Activated naive CD4-positive, alpha-beta T cell treated with anti-CD3 and anti-CD28 coated beads, Interleukin-2, amount 50 U/mL, for 72 hours (primary cell): ENCODE measurements around the gene ZEB1. TPM values are rescaled to one million over a fixed set of nuclear protein-coding genes. Genes with fewer than 3 reads are reported as not detected.
"Not testable (repeated sequence)": the region's sequence is repeated elsewhere in the genome, so short reads cannot be mapped to it uniquely, and the experiment has no call there.

Experiments used
- ATAC-seq, 2 donors: fragments of 150-1000 bp; cut with Tn5 transposase; 2 replicates each; pipeline ENCODE4 v1.10.0; 2021; ENCODE audit warnings: mild to moderate bottlenecking in 2 of 2, moderate library complexity in 2 of 2
- DNase-seq, 2 donors: peaks; one replicate each; pipeline ENCODE4 v3.0.0; 2021 to 2022; ENCODE audit warnings: low spot score in 2 of 2
- H3K27ac Mint-ChIP-seq, 2 donors: one replicate each; pipeline ENCODE4 v1.8.0; 2022; ENCODE audit warnings: mild to moderate bottlenecking in 2 of 2, mixed read lengths in 2 of 2
- H3K36me3 Mint-ChIP-seq, 2 donors: one replicate each; pipeline ENCODE4 v1.8.0; 2022; ENCODE audit warnings: mixed read lengths in 2 of 2
- H3K9me3 Mint-ChIP-seq, 2 donors: one replicate each; pipeline ENCODE4 v1.8.0; 2022; ENCODE audit warnings: mixed read lengths in 2 of 2
- total RNA-seq, 2 donors: library from RNA; stranded (reverse); gene quantifications; one replicate each; pipeline ENCODE4 v1.2.3, GENCODE V29; 2022

The ZEB1 gene
- total RNA-seq, 2 donors from 2014 or later: 44.4 to 56.8 TPM

DNA sequence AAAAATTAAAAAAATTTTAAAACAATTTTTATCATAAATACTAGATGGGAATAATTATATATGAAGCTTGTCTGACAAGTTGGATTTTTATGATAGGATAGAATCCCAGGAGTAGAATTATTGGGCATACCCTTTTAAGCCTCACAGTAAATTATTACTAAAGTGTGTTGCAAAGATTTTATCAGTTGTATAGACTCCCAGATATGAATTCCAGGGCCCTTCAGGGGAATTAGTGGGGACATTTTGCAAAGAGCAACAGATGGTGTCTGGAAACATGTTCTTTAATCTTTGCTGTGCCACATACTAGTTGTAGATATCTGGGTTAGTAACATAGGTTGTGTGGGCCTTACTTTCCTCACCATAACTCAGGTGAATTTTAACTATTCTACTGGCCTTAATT is 28.7 kb downstream of the ZEB1 start:
- no peak overlapping the region for H3K27ac Mint-ChIP-seq
- no peak for ATAC-seq
- peaks cover 0 to 3% of the 10 kb centered on the region in 2 donors for H3K9me3 Mint-ChIP-seq
- no peak for DNase-seq
- H3K36me3 Mint-ChIP-seq: no peaks in the 10 kb centered on the region

DNA sequence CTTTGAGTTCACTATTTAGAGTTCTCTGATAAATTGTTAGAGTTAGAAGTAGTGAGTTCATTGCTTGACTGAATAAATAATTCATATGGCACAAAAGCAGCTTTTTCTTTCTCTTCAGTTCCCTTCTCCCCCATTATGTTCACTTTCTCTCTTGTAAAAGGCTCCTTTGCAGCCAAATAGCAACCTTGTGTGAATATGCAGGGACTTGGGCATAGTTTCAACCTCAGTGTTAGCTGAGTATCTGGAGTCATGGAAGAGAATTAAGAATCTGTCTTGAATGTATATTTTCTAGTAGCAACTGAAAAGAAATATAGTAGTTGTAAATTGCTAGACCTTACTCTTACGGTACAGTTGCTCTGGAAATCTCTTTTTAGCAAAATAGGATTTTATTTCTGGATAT is 31.9 kb downstream of the ZEB1 start:
- DNase-seq (no peak), ATAC-seq (no peak)
- Mint-ChIP-seq H3K36me3 (no peaks in the 10 kb centered on the region), H3K9me3 (peaks cover 0 to 4% of the 10 kb centered on the region in 2 donors), H3K27ac (no peak overlapping the region)

DNA sequence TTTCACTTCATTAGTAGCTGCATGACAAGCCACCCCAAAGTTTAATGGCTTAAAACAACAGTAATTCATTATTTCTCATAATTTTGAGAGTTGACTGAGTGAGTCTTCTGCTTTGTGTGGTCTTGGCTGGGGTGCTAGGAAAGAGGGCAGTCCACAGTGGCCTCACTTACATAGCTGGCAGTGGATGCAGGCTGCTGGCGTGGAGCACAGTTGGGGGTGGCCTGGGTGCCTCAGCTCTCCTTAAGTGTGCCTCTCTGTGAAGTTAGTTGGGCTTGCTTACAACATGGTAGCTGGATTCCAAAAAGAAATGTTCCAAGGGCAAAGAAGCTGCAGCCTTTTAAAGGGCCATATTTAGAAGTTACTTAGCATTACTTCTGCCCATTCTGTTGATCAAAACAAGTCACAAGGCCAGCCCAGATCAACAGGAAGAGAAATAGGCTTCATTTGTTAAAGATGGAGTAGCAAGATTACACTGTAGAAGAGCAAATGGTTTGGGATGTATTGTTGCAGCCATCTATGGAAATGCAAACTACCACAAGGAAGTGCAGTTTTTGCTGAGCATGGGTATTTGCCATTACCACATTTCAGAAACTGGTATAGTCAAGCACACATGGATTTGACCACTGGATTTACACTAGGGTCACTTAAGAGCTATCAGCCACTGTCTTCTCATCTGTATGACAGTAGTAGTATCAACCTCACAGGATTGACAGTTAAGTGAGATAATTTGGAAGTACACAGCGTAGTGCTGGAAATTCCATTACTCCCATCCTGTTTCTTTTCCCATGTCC is 33.6 kb downstream of the ZEB1 start:
- H3K27ac Mint-ChIP-seq: no peak overlapping the region
- peaks cover 0 to 4% of the 10 kb centered on the region in 2 donors for H3K9me3 Mint-ChIP-seq
- DNase-seq: no peak
- ATAC-seq: peak in 1 of 2 donors; percentile 13
- H3K36me3 Mint-ChIP-seq: no peaks in the 10 kb centered on the region

DNA sequence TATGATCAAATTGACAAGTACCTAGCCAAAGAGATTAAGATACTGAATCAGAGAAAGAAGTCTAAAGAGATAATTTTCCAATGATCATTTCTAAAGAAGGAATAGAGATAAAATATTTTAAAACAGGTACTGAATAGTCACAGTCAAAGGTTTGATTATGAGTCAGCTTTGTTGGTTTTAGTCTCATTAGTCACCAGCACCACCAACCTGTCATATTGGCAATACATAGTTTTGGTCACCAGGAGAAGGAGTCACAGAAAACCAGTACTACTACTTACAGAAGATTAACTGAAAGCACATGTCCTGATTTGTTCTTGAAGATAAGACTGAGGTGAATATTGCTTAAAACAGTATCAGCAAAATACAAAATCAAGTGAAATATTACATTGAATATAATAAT is 34.6 kb downstream of the ZEB1 start:
- peak; percentile 99 to 100 for ATAC-seq
- H3K27ac Mint-ChIP-seq: peak overlapping the region in 1 of 2 donors; percentile 54

DNA sequence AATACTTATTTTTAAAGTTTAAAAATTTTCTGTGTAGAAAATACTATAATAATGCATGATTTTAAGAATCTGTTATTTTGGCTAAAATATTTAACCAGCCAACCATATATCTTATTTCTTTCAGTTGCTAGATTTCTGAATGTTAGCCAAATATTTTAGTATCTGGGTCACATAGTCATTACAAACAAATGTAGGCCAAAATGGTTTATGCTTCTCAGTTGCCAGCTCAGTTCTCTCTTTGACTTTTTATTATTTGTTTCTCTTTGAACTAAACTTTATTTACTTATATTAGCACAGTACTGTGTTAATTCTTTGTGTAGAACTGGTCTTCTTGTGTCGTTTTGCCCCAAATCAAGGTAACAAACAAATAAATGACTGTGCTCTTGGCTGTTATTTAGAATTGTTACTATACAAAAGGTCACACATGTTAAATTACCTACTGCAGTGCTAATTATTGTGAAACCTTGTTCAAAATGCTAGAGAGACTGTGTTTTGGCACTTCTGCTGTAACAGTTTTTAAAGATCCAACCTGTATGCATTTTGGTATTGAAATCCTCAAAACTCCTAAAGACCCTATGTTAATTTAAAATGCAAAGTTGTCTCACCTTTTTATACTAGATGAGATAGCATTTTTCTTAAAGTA is 39.8 kb downstream of the ZEB1 start:
- no peaks in the 10 kb centered on the region for H3K9me3 Mint-ChIP-seq
- DNase-seq: no peak
- H3K36me3 Mint-ChIP-seq: peaks cover 4 to 28% of the 10 kb centered on the region in 2 donors
- no peak overlapping the region for H3K27ac Mint-ChIP-seq
- ATAC-seq: no peak

More for the DNA sequence above, 34.6 kb downstream of the ZEB1 start:
- Mint-ChIP-seq H3K36me3 (no peaks in the 10 kb centered on the region), H3K9me3 (peaks cover 0 to 4% of the 10 kb centered on the region in 2 donors)
- DNase-seq: no peak

DNA sequence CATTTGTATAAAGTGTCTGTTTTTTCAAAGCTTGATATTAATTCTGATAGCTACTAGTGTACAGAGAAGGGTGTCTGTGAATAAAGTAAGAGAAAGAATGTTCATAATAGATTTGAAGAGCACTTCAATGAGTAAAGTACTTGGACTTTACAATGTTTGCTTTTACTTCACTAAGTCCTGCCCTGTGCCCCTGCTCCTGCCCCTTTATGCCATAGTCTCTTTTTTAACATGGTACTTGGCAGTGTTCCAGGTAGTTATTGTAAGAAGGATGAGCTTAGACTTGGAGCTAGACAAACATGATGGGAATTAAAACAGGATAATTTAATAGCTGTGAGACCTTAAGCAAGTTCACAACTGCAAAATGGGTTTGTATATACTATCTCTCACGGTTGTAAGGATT is 41.0 kb downstream of the ZEB1 start:
- H3K36me3 Mint-ChIP-seq: peaks cover 4 to 28% of the 10 kb centered on the region in 2 donors
- no peaks in the 10 kb centered on the region for H3K9me3 Mint-ChIP-seq
- ATAC-seq (no peak), DNase-seq (no peak)
- no peak overlapping the region for H3K27ac Mint-ChIP-seq

DNA sequence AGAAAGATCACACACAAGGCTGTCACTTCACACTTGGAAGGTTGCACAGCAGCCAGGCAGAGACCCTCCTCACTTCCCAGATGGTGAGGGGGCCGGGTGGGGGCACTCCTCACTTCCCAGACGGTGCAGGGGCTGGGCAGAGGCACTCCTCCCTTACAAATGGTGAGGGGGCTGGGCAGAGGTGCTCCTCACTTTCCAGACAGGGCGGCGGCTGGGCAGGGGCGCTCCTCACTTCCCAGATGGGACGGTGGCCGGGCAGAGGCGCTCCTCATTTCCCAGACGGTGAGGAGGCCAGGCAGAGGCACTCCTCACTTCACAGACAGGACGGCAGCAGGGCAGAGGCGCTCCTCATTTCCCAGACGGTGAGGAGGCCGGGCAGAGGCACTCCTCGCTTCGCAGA is 42.5 kb downstream of the ZEB1 start:
- DNase-seq, ATAC-seq, H3K9me3 Mint-ChIP-seq: not testable (repeated sequence)
- peak overlapping the region in 1 of 2 donors; percentile 64 for H3K27ac Mint-ChIP-seq
- H3K36me3 Mint-ChIP-seq: peaks cover 4 to 28% of the 10 kb centered on the region in 2 donors

DNA sequence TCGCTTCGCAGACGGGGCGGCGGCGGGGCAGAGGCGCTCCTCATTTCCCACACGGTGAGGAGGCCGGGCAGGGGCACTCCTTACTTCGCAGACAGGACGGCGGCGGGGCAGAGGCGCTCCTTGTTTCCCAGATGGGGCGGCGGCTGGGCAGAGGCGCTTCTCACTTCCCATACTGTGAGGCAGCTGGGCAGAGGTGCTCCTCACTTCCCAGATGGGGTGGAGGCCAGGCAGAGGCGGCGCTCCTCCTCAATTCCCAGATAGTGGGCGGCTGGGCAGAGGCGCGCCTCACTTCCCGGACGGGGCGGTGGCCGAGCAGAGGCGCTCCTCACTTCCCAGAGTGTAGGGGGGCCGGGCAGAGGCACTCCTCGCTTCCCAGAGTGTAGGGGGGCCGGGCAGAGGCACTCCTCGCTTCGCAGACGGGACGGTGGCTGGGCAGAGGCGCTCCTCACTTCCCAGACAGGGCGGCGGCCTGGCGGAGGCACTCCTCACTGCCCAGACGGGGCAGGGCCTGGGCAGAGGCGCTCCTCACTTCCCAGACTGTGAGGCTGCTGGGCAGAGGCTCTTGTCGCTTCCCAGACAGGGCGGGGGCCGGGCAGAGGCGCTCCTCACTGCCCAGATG is 43.1 kb downstream of the ZEB1 start:
- Mint-ChIP-seq H3K27ac (peak overlapping the region in 1 of 2 donors; percentile 64), H3K36me3 (peaks cover 4 to 28% of the 10 kb centered on the region in 2 donors), H3K9me3 (no peaks in the 10 kb centered on the region)
- no peak for ATAC-seq
- no peak for DNase-seq

DNA sequence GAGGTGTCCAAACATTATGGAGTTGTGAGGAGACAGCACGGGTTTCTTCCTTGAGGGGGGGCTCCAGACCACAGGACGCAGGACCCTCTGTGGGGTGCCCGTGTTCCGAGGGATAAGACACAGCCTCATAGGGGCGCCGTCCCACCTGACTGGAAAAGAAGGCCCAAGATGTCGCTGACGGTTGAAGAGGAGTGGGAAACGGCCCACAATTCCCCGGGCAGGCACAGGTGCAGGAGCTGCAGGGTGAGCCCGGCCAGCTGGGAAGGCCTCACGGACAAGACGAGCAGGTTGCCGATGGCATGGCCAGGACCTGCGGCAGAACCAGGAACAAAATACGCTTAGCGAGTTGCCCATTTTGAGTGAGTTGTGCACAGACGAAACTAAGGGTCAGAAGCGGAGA is 44.7 kb downstream of the ZEB1 start:
- not testable (repeated sequence) for DNase-seq, ATAC-seq

DNA sequence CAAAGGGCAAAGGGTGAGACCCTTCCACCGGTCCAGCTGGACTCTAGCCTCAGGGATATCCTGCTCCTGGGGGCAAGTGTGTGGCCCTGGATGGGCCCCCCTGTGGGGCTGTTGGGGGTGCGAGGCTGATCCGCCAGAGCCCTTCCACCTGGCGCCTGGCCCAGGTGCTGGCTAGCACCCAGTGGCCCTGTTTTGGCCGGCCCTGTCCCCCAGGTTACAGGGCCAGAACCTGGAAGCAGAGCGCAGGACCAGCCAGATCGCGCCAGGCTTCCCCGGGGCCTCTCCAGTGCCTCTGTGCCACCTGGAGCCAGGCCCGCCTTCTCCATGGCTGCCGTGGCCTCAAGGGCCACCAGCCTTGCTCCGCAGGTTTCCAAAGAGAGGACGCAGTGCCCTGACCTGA is 45.2 kb downstream of the ZEB1 start:
- not testable (repeated sequence) for ATAC-seq

More for the DNA sequence above, 44.7 kb downstream of the ZEB1 start:
- H3K36me3 Mint-ChIP-seq: peaks cover 4 to 28% of the 10 kb centered on the region in 2 donors
- H3K9me3 Mint-ChIP-seq, H3K27ac Mint-ChIP-seq: not testable (repeated sequence)

DNA sequence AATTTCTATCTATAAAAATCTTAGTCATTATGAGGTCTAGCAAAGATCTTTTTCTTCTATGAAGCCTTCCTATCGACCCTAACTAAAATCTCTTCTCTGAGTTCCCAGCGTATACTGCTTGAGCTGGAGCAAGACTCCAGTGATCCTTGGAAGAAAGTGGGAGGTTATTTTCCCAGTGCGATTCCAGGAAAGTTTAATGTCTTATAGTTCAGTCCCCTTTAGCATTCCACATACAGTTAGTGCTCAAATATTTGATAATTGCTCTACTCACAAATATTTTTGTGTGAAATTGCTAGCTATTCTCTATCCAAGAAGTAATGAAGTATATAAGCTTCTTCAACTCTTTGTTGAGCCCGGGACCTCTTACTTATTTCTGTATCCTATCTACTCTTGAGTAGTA is 47.7 kb downstream of the ZEB1 start:
- ATAC-seq (no peak), DNase-seq (no peak)
- peaks cover 4 to 22% of the 10 kb centered on the region in 2 donors for H3K36me3 Mint-ChIP-seq
- no peaks in the 10 kb centered on the region for H3K9me3 Mint-ChIP-seq
- no peak overlapping the region for H3K27ac Mint-ChIP-seq

More for the DNA sequence above, 45.2 kb downstream of the ZEB1 start:
- not testable (repeated sequence) for DNase-seq, H3K9me3 Mint-ChIP-seq, H3K27ac Mint-ChIP-seq
- H3K36me3 Mint-ChIP-seq: peaks cover 4 to 33% of the 10 kb centered on the region in 2 donors

DNA sequence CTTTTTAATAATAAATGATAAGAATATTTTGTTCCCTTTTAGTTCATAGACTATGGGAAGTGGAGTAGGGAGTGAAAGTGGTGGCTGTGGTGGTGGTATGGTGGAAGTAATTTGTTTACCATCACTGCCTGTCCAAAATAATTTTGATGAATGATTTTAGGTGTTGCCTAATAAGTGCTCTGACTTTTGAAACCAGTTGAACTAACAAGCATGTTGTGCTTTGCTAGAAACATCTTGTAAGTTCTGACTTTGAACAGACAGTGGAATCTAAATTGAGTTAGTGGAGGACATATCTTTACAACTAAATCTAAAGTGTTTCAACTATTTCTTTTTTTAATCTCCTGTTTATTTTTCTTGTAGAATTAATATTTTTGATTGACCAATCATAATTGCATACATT is 49.7 kb downstream of the ZEB1 start:
- no peak for DNase-seq
- Mint-ChIP-seq H3K27ac (no peak overlapping the region), H3K9me3 (no peaks in the 10 kb centered on the region), H3K36me3 (peaks cover 0 to 9% of the 10 kb centered on the region in 2 donors)
- no peak for ATAC-seq

DNA sequence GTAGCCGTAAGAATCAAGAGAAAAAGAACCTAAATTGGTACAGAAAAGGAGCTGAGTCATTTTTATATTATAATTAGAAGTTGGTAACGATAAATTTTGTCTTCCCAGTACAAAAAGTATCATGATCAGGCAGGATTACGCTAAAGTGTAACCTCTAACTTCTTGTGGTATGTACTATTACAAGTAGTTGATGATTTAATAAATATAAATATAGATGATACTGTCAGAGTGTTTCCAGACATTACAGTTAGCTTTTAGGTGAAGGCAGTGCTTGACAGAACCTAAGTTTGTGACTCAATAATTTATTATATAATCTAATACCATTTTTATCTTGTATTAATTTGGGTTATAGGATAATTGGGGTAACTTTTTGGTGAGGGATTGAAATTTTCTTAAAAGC is 53.4 kb downstream of the ZEB1 start:
- ATAC-seq (no peak), DNase-seq (no peak)
- Mint-ChIP-seq H3K27ac (no peak overlapping the region), H3K36me3 (peaks cover 0 to 8% of the 10 kb centered on the region in 2 donors), H3K9me3 (no peaks in the 10 kb centered on the region)

DNA sequence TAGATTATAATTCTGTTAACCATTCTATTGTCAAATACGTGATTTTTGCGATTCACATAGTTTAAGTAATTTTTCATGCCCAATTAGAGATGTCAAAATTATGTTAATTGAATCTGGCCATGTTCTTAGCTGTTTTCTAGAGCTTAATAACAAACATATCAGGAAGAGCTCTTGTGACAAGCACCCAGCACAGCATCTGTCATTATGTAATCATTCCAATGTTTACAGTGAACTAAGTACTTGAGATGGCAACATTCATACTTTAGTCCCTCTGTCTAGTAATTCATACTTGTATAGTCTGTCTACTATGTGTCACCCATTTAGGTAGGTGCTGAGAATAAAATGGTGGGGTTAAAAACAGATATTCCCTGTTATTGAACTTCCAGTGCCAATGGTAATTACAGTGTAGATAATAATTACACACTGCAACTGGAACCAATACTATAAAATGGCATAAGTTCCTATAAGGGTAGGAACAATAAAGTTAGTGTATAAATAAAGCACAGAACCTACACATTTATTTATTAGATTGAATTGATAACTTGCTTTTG is 55.2 kb downstream of the ZEB1 start:
- peaks cover 0 to 4% of the 10 kb centered on the region in 2 donors for H3K36me3 Mint-ChIP-seq
- DNase-seq: no peak
- no peak for ATAC-seq
- no peak overlapping the region for H3K27ac Mint-ChIP-seq
- H3K9me3 Mint-ChIP-seq: no peaks in the 10 kb centered on the region

DNA sequence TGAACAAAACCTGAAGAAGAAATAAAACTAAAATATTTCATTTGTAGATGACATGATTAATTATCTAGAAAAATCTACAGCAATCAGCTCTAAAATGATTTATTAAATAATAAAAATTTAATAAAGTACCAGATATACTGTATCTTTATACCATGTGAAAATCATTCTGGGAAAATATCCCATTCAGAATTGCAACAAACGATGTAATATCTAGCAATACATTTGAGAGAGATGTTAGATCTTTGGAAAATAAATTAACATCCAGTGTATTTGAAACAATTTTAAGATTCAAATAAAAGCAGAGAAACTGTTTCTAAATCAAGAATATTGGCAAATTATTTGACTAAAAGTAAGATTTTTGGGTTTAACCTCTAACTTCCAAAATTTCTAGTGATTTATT is 62.2 kb downstream of the ZEB1 start:
- ATAC-seq: no peak
- H3K27ac Mint-ChIP-seq: no peak overlapping the region

DNA sequence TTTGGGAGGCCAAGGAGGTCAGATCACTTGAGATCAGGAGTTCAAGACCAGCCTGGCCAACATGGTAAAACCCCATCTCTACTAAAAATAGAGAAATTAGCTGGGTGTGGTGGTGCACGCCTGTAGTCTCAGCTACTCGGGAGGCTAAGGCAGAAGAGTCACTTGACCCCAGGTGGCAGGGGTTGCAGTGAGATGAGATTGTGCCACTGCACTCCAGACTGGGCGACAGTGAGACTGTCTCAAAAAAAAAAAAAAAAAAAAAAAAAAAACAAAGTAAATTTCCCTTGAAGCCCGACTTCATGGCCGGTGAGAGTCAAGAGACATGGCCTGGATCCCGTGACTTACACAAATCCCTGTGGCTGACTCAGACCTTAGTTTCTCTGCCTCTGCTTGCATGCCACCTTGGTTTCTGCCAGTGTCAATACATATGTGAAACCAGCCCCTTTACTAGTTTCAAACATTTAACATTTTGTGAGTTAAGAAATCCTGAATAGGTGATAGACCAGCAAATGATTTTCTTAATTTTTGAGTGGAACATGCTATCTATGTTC is 62.8 kb downstream of the ZEB1 start:
- Mint-ChIP-seq H3K36me3 (peaks cover 0 to under 1% of the 10 kb centered on the region in 2 donors), H3K9me3 (no peaks in the 10 kb centered on the region), H3K27ac (no peak overlapping the region)
- ATAC-seq (peak in 1 of 2 donors; percentile 48), DNase-seq (no peak)

More for the DNA sequence above, 62.2 kb downstream of the ZEB1 start:
- H3K36me3 Mint-ChIP-seq: no peaks in the 10 kb centered on the region
- H3K9me3 Mint-ChIP-seq: no peaks in the 10 kb centered on the region
- DNase-seq: no peak
